Loucy (cell line): ENCODE data around the gene GAREM1.

ENCODE experiments used
- CTCF ChIP-seq: fragments of 200-600 bp; sonication (generic); conservative IDR thresholded peaks from 2 replicates; pipeline ENCODE4 v1.5.1; 2014; ENCODE audit warnings: mild to moderate bottlenecking, antibody characterized with exemption, low read length
- EZH2phosphoT487 ChIP-seq: fragments of 200-600 bp; IDR thresholded peaks from 2 replicates; pipeline ENCODE4 v1.6.1; 2018; ENCODE audit warnings: antibody characterized with exemption, mild to moderate bottlenecking, moderate library complexity, borderline replicate concordance

- no peak for TF ChIP-seq EZH2phosphoT487
- no peak; the same call in 1 of the 2 replicates for TF ChIP-seq CTCF
Observed at GRCh38 chr18:32261003-32261402, 209.7 kb downstream of the GAREM1 start.
